GM12878 (cell line): Measurements from ENCODE around the gene POU2F3. TPM values are rescaled to one million over a fixed set of nuclear protein-coding genes. Genes with fewer than 3 reads are reported as not detected.

Experiments
- ATAC-seq: fragments of 200-7000 bp; cut with Tn5 transposase; 3 replicates; pipeline ENCODE4 v1.9.1; 2020; ENCODE audit warnings: mild to moderate bottlenecking, moderate library complexity
- BruUV-seq: library from RNA; stranded (reverse); fragments of 400-500 nt; replicated peaks from 2 replicates; lab custom pipeline; 2021; lab: Mats Ljungman, UMichigan
- CTCF ChIA-PET: fragments of 300-600 bp; sonication (Branson Sonifier 250); formaldehyde crosslinking; extraction: SDS; loops from one replicate; lab custom pipeline; 2021; ENCODE audit warnings: inconsistent platforms; lab: Yijun Ruan, JAX
- POLR2A ChIA-PET: fragments of 350-600 bp; formaldehyde crosslinking; extraction: SDS; loops from one replicate; lab custom pipeline; 2021; ENCODE audit warnings: inconsistent platforms; lab: Charles Lee
- RAD21 ChIA-PET: fragments of 300-600 bp; sonication (Branson Sonifier 250); formaldehyde crosslinking; loops from one replicate; lab custom pipeline; 2023; ENCODE audit warnings: antibody characterized with exemption; ENCODE audit not compliant: unreplicated experiment; lab: Charles Lee
- SMC1A ChIA-PET: fragments of 300-600 bp; sonication (Branson Sonifier 250); formaldehyde crosslinking; loops from one replicate; lab custom pipeline; 2023; ENCODE audit not compliant: unreplicated experiment, uncharacterized antibody; lab: Charles Lee
- DNase-seq: peaks from one replicate; pipeline ENCODE4 v3.0.0-alpha.2; 2011; ENCODE audit warnings: low read depth, low spot score
- FAIRE-seq: peaks from 3 replicates; lab custom pipeline; 2011; peaks lifted over from hg19 to GRCh38; lab: Jason Lieb, UNC
- H2AFZ ChIP-seq: 2 replicates; pipeline ENCODE4 v1.6.0; 2011; ENCODE audit warnings: low read depth, low read length, control low read depth; ENCODE audit not compliant: control insufficient read depth
- H3K27ac ChIP-seq: 2 replicates; pipeline ENCODE4 v1.5.1; 2011; ENCODE audit warnings: control low read depth; ENCODE audit not compliant: control insufficient read depth, insufficient read depth
- H3K27me3 ChIP-seq, 2 experiments: replicated peaks in 1 of 2; 2 replicates each; pipeline versions ENCODE4 v1.6.0 to v1.6.1; 2011; ENCODE audit warnings: low read length in 1 of 2; ENCODE audit not compliant: control insufficient read depth in 2 of 2, insufficient read depth in 2 of 2
- H3K36me3 ChIP-seq, 2 experiments: 2 replicates each; pipeline ENCODE4 v1.5.1; 2011; ENCODE audit warnings: low read length in 1 of 2; ENCODE audit not compliant: control insufficient read depth in 2 of 2, insufficient read depth in 2 of 2
- H3K4me1 ChIP-seq: 2 replicates; pipeline ENCODE4 v1.6.1; 2011; ENCODE audit warnings: mild to moderate bottlenecking, low read length, moderate library complexity, mixed read lengths; ENCODE audit not compliant: control insufficient read depth, insufficient read depth
- H3K4me2 ChIP-seq: 2 replicates; pipeline ENCODE4 v1.6.0; 2011; ENCODE audit warnings: control low read depth; ENCODE audit not compliant: control insufficient read depth, insufficient read depth
- H3K4me3 ChIP-seq: fragments of 200-600 bp; sonication (generic); 2 replicates; pipeline ENCODE4 v1.5.1; 2016
- H3K79me2 ChIP-seq: 2 replicates; pipeline ENCODE4 v1.6.0; 2011; ENCODE audit warnings: low read length; ENCODE audit not compliant: control insufficient read depth, insufficient read depth
- H3K9ac ChIP-seq: 2 replicates; pipeline ENCODE4 v1.8.0; 2011; ENCODE audit warnings: low read length, control low read depth, mixed read lengths; ENCODE audit not compliant: control insufficient read depth, insufficient read depth
- H3K9me3 ChIP-seq: replicated peaks from 3 replicates; pipeline ENCODE4 v1.5.1; 2011; ENCODE audit warnings: mild to moderate bottlenecking, low read length; ENCODE audit not compliant: control insufficient read depth, insufficient read depth
- H4K20me1 ChIP-seq: 2 replicates; pipeline ENCODE4 v1.6.0; 2011; ENCODE audit not compliant: control insufficient read depth, insufficient read depth
- BCL11A ChIP-seq: IDR thresholded peaks from 2 replicates; pipeline ENCODE4 v1.6.1; 2011; ENCODE audit warnings: low read depth, low read length
- BCLAF1 ChIP-seq: fragments of 450-650 bp; IDR thresholded peaks from 2 replicates; pipeline ENCODE4 v1.6.1; 2017; ENCODE audit warnings: antibody characterized with exemption, mild to moderate bottlenecking, moderate library complexity
- CEBPZ ChIP-seq: fragments of 150-350 bp; IDR thresholded peaks from 2 replicates; pipeline ENCODE4 v1.6.1; 2016; ENCODE audit warnings: low read depth, low read length
- CREM ChIP-seq: IDR thresholded peaks from 2 replicates; pipeline ENCODE4 v1.6.1; 2014; ENCODE audit warnings: antibody characterized with exemption, low read depth
- GATAD2B ChIP-seq: fragments of 450-650 bp; conservative IDR thresholded peaks from 2 replicates; pipeline ENCODE4 v1.6.1; 2017; ENCODE audit warnings: low read depth, mild to moderate bottlenecking, moderate library complexity
- MTA3 ChIP-seq: IDR thresholded peaks from 2 replicates; pipeline ENCODE4 v1.6.1; 2012; ENCODE audit warnings: low read length, inconsistent platforms, borderline replicate concordance
- NFIC ChIP-seq: IDR thresholded peaks from 2 replicates; pipeline ENCODE4 v1.6.1; 2012; ENCODE audit warnings: low read depth, mild to moderate bottlenecking, inconsistent platforms, low read length, moderate library complexity
- PML ChIP-seq: IDR thresholded peaks from 2 replicates; pipeline ENCODE4 v1.6.1; 2012; ENCODE audit warnings: low read length, inconsistent platforms
- POLR2AphosphoS5 ChIP-seq: IDR thresholded peaks from 2 replicates; pipeline ENCODE4 v1.6.1; 2011; ENCODE audit warnings: mild to moderate bottlenecking, low read length, inconsistent platforms
- RUNX3 ChIP-seq: IDR thresholded peaks from 2 replicates; pipeline ENCODE4 v1.6.1; 2012; ENCODE audit warnings: low read length, inconsistent platforms
- SIX5 ChIP-seq: IDR thresholded peaks from 2 replicates; pipeline ENCODE4 v1.6.1; 2011; ENCODE audit warnings: mild to moderate bottlenecking, low read depth, low read length, moderate library complexity; ENCODE audit not compliant: severe bottlenecking
- SKIL ChIP-seq: fragments of 450-650 bp; IDR thresholded peaks from 2 replicates; pipeline ENCODE4 v1.6.1; 2017; ENCODE audit warnings: mild to moderate bottlenecking, low read depth, inconsistent platforms; ENCODE audit not compliant: poor library complexity, severe bottlenecking
- SMARCA5 ChIP-seq: fragments of 450-650 bp; IDR thresholded peaks from 2 replicates; pipeline ENCODE4 v1.6.1; 2017; ENCODE audit warnings: mild to moderate bottlenecking
- ZBED1 ChIP-seq: IDR thresholded peaks from 2 replicates; pipeline ENCODE4 v1.6.1; 2016; ENCODE audit warnings: borderline replicate concordance
- WGBS: methylation state at CpG from one replicate; pipeline ENCODE4 v1.1.6; 2016; ENCODE audit warnings: low lambda C conversion rate; ENCODE audit not compliant: insufficient replicate concordance, insufficient coverage; ENCODE audit errors: missing lambda C conversion rate; 5-methylcytosine and 5-hydroxymethylcytosine counted together
- in situ Hi-C: fragments of 300-500 bp; cut with MboI; formaldehyde crosslinking; loops from 9 replicates; pipeline ENCODE4 v1.14.3; 2018; ENCODE audit warnings: mixed read lengths
- intact Hi-C: fragments of 100-400 bp; cut with micrococcal nuclease; formaldehyde crosslinking; loops from one replicate; pipeline ENCODE4 v1.14.2; 2022; ENCODE audit not compliant: unreplicated experiment
- polyA plus RNA-seq, 11 experiments: library from polyadenylated mRNA; depleted of rRNA in 4 of 11; unstranded in 6 of 11; stranded (reverse) in 5 of 11; fragments of >200 nt; fragmentation: Nextera tagmentation in 4 of 11; fragmentation: Illumina TruSeq in 1 of 11; extraction: Ambion mirVana in 4 of 11; extraction: Trizol in 1 of 11; gene quantifications; 1 replicate in 1 of 11; 2 replicates in 10 of 11; pipeline versions ENCODE4 v1.2.1 to v1.2.3, GENCODE V29; 2011 to 2016; ENCODE audit warnings: inconsistent platforms in 2 of 11, missing spikeins in 2 of 11, low read depth in 1 of 11
- total RNA-seq, 4 experiments: library from RNA; depleted of rRNA in 3 of 4; stranded (reverse); fragments of >200 nt in 3 of 4; fragmentation: Illumina TruSeq in 1 of 4; extraction: Trizol in 1 of 4; gene quantifications; 2 replicates each; pipeline versions ENCODE4 v1.2.1 to v1.2.3, GENCODE V29; 2013 to 2021

The POU2F3 gene
- total and polyA plus RNA-seq, 10 of the 15 experiments (the other 5 are each of a cell fraction or from before 2014, with no cell fraction given), result 0.09 to 4.4 (median 0.33) TPM

GRCh38 chr11:120236169-120237107, 3.5 kb upstream of the POU2F3 start:
- Histone ChIP-seq H3K4me1 (peaks cover 3% of the 10 kb centered on the region; the same call in 1 of the 2 replicates), H3K36me3 (no peaks in the 10 kb centered on the region), H3K27me3 (peaks cover 7 to 13% of the 10 kb centered on the region in 2 experiments), H3K9ac (no peak overlapping the region), H3K9me3 (no peaks in the 10 kb centered on the region; the same call in 2 of the 3 replicates), H3K27ac (no peak overlapping the region), H3K4me3 (no peak overlapping the region), H2AFZ (no peak overlapping the region), H4K20me1 (no peaks in the 10 kb centered on the region), H3K79me2 (no peaks in the 10 kb centered on the region), H3K4me2 (no peak overlapping the region)
- intact Hi-C loops, result no loop called here
- SMC1A ChIA-PET, result interaction anchor here (0.5 to 11.4 kb wide), 12 partner anchors 12 to 195 kb away, joined by 3 to 372 read pairs (median 3); no protein-coding TSS in a partner anchor
- in situ Hi-C loops, result no loop called here
- POLR2A ChIA-PET, result interaction anchor here (0.8 to 2.0 kb wide), 7 partner anchors 12 to 67 kb away, joined by 3 to 12 read pairs (median 4); no protein-coding TSS in a partner anchor
- TF ChIP-seq ZBED1, result peak; percentile 62; the same call in 1 of the 2 replicates
- TF ChIP-seq NFIC, result no peak
- TF ChIP-seq SMARCA5, result no peak
- no peak for TF ChIP-seq SKIL
- TF ChIP-seq PML, result peak; percentile 72; the same call in 1 of the 2 replicates
- TF ChIP-seq RUNX3, result 0 out of 2 replicates have a peak, but pooled peaks have one; percentile 9
- TF ChIP-seq GATAD2B, result no peak
- no peak for TF ChIP-seq SIX5
- TF ChIP-seq POLR2AphosphoS5, result peak; percentile 68
- TF ChIP-seq CREM, result 0 out of 2 replicates have a peak, but pooled peaks have one; percentile 8
- peak; percentile 75; the same call in 1 of the 2 replicates for TF ChIP-seq MTA3
- no peak for TF ChIP-seq BCLAF1
- TF ChIP-seq CEBPZ, result no peak
- TF ChIP-seq BCL11A, result no peak
- peak; percentile 16 for ATAC-seq
- WGBS, result 2% methylated on average over 5 of the region's 5 CpGs
- CTCF ChIA-PET, result interaction anchor here (0.6 to 18.4 kb wide), 19 partner anchors 11 to 710 kb away, joined by 3 to 783 read pairs (median 4); no protein-coding TSS in a partner anchor
- TSS peak; percentile 99 for BruUV-seq
- no peak for DNase-seq
- RAD21 ChIA-PET, result interaction anchor here (0.6 to 13.5 kb wide), 15 partner anchors 8 to 715 kb away, joined by 3 to 348 read pairs (median 3); no protein-coding TSS in a partner anchor
- no peak for FAIRE-seq
